GM18519 (cell line): ENCODE measurements around the gene PCGF3.

Source experiments
- ATAC-seq: cut with Tn5 transposase; IDR thresholded peaks from one replicate; pipeline ENCODE4 v1.9.1; 2021; ENCODE audit warnings: mild to moderate bottlenecking, moderate library complexity; ENCODE audit not compliant: unreplicated experiment, low FRiP score

PCGF3 gene

DNA sequence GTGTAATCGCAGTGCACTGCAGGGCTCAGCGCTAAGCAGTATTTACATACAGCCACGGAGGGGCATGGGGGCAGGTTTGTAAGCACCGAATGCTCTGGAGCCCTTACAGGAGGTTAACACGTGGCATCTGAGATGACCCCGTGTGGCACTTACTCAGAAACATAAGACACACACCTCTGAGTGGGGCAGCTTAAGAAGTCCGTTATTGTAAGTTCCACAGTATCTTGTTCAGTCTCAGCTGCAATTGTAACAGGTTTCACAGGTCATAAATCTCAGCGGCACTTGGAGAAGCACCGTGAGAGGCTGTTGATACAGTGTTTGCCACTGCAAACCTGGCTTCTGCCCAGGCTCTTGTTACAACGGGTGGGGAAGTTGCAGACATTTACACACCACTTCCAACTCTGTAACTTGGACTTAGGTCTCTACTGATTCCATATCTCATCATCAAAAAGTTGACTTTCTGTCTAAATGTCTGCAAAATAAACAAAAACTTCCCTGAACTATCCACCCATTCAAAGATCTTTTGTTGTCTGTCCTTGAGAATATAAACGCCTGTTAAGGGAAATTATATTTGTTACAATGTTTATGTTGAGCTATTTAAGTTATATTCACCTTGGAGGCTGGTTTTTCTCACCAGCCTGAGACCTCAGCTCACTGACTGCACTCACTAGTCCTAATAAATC, 110.0 kb downstream of the PCGF3 start:
- no peak for ATAC-seq

DNA sequence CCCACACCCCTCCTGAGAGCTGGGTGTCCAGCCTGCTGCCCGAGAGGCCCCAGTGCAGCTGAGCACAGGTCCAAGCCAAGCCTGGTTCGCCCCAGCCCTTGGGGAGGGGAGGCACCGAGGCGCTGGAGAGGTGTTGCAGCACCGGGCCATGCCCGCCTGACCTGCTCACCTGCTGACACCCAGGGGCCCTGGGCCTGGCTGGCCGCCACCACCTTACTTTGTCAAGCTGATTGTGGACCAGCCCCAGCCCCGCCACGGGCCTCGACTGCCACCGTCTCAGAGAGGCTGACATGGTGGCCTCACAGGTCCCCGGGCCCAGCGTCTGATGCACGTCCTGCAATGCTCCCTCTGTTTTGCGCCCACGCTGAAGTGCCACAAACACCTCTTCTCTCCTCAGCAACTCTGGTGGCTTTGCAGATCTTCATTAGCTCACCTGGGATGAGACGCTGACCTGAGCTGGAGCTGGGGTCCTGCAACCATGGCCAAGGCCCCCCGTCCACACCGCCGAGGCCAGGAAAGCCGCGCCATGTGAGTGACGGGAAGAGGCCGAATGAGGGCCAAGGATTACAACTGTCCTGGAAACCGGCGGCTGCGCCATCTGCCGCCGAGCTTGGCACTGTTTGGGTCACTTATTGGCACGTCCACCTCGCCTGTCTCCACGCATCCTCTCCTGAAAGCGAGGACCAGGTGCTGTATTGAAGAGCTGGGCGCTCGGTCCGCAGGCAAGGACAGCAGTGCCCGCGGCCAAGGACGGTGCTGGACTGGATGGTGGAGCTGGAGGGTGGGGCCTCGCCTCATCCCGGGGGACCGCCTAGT, 112.7 kb downstream of the PCGF3 start:
- ATAC-seq, result no peak

DNA sequence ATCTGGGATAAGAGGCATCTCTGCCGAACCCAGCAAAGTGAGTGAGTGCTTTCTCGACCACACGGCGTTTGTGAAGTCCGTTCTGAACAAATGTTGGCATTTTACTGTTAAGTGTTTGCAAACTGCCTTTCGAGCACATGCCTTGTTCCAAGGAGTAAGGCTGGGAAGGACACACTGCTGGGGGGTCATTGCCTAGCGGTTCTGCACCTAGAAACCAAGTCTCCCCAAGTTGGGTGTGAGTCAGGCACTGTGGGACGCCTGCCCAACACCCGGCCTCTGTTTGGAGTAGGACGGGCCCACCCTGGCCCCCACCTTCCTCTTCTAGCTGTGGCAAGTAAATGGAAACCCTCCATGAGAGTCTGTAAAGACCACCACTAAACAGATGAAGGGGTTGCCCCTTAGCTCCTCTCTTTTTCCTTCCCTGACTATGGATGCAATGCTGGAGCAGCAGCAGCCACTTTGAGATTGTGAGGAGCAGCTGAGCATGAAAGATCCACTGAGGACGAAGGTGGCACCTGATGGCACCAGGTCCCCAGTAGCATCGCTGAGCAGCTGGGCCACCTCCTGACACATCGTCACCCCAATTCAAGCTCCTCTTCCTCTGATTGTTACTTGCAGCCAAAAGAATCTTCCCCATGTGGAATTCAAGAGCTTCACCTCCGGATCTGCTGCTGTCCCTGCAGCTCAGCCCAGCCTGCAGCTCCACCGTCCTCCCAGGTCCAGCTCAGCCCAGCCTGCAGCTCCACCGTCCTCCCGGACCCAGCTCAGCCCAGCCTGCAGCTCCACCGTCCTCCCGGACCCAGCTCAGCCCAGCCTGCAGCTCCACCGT, 114.0 kb downstream of the PCGF3 start:
- no peak for ATAC-seq
